CD4-positive, alpha-beta T cell treated with Interleukin-17A for 1 hour (primary cell): ENCODE results near the gene DDX23.
"Not testable (repeated sequence)": the region's sequence is repeated elsewhere in the genome, so short reads cannot be mapped to it uniquely, and the experiment has no call there.

ENCODE experiments used
- DNase-seq: peaks from one replicate; pipeline ENCODE4 v3.0.0-alpha.2; 2020

Gene DDX23

DNA sequence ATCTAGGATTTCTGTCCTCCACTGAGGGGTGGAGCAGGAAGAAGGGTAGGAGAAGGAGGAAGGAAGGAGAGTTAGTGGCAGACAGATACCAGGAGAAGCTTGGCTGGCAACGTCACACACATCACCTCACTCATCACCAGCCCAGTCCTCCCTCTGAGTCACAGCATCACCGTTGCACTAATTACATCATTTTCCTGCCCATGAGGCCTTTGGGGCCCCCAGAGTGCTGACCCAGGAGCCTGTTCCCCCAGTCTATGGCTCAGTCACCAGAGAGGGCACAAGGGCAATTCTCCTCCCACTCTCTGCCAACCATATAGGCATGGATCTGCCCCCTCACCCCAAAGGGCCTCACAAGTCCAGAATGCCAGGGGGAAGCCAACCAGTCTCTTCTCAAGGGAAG is 9.1 kb upstream of the DDX23 start:
- no peak for DNase-seq

DNA sequence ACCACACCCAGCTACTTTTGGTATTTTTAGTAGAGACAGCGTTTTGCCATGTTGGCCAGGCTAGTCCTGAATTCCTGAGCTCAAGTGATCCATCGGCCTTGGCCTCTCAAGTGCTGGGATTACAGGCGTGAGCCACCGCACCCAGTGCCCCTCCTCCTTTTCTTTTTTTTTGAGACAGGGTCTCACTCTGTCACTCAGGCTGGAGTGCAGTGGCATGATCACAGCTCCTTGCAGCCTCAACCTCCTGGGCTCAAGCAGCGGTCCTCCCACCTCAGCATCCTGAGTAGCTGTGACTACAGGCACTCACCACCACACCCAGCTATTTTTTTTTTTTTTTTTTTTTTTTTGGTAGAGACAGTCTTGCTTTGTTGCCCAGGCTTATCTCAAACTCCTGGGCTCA is 8.3 kb upstream of the DDX23 start:
- not testable (repeated sequence) for DNase-seq

DNA sequence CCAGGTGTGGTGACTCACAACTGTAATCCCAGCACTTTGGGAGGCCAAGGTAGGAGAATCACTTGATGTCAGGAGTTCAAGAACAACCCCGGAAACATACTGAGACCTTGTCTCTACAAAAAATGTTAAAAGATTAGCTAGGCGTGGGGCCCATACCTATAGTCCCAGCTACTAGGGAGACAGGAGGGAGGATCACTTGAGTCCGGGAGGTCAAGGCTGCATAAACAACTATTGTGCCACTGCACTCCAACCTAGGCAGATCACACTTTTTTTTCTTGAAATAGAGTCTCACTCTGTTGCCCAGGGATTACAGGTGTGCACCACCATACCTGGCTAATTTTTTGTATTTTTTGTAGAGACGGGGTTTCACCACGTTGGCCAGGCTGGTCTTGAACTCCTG is 7.6 kb upstream of the DDX23 start:
- no peak for DNase-seq

DNA sequence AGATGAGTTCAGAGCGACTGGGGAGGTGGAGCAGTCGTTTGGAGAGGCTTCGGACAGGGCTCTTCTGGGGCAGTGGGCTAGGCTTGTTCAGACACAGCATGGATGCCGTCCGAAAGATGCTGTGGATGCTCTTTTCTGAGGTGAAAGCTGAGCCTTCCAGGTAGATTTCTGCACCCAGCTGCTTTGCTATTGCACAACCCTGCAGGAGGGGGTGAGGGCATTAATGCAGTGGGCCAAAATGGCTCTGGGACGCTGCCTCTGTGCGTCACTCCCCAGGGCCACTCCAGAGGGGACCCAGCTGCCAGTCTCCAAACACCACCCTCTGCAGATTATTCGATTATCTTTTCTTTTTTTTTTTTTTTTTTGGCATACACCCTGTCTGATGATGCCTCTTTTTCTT is 6.1 kb upstream of the DDX23 start:
- DNase-seq = no peak

DNA sequence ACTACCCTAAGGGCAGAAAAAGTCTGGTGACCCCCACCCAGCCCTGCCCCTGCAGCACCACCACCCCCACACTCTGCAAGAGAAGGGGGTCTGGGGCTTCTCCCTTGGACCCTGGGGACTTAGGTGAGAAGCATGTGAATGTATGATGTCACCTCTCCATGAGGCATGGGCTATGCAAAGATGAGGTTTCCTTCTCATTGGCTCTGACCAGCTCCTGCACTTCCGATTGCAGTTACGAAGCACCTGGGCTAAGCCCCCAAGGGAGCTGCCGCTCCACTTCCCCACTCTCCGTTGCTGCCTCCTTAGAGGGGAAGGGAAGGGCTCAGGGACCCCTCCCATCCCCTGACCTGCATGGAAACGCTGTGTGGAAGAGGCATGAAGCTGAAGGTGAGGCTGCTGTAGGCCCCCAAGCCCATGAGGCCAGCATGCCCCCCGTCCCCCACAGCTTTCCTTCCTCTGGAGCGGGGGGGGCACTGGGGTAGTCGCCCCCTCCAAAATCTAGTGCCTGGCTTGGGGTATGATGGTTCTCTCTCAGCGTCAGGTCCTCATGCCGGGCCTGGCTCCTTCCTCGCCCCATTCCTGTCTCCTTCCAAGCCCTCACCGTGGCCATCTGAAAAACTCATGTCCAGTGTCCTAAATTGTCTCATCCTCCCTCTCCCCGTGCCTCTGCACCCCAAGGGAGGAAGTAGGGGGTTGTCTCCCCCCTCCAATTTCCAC is 5.5 kb upstream of the DDX23 start:
- no peak for DNase-seq

DNA sequence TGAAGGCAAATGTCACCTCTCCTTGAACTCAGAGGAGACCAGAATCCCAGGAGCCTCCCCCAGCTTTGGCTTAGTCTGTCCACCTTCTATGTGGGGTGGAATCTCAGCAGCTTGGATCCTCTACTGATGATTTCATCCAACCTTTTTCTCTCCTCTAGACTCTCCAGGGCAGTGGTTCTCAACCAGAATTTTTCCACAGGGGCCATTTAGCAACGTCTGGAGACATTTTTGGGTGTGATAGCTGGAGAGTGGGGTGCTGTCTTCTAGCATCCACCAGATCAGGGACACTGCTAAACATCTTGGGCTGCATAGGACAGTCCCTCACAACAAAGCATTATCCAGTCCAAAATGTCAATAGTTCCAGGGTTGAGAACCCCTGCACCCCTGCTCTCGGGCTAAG is 4.4 kb upstream of the DDX23 start:
- no peak for DNase-seq

DNA sequence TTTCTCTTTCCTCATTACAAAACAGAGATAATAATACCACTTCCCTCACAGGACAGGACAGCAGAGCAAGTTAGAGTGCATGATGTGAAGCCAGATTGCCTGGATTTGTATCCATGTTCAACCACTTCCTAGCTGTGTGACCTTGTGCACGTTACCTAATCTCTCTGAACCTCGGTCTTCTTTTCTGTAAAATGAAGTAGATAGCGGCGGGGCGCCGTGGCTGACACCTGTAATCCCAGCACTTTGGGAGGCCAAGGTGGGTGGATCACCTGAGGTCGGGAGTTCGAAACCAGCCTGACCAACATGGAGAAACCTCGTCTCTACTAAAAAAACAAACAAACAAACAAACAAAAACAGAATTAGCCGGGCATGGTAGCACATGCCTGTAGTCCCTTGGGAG is 3.0 kb upstream of the DDX23 start:
- not testable (repeated sequence) for DNase-seq

DNA sequence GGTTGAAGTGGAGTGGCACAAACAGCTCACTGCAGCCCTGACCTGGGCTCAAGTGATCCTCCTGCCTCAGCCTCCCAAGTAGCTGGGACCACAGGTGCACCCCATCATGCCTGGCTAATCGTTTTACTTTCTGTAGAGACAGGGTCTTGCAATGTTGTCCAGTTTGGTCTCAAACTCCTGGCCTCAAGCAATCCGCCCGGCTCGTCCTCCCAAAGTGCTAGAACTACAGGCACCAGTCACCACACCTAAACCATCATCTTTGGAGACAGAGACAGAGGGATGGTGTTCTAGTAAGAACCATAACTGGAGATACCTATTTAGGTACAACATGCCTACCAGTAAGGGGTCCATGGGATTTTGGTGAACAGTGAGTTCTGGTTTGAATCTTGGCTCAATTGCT is 2.5 kb upstream of the DDX23 start:
- DNase-seq = no peak

DNA sequence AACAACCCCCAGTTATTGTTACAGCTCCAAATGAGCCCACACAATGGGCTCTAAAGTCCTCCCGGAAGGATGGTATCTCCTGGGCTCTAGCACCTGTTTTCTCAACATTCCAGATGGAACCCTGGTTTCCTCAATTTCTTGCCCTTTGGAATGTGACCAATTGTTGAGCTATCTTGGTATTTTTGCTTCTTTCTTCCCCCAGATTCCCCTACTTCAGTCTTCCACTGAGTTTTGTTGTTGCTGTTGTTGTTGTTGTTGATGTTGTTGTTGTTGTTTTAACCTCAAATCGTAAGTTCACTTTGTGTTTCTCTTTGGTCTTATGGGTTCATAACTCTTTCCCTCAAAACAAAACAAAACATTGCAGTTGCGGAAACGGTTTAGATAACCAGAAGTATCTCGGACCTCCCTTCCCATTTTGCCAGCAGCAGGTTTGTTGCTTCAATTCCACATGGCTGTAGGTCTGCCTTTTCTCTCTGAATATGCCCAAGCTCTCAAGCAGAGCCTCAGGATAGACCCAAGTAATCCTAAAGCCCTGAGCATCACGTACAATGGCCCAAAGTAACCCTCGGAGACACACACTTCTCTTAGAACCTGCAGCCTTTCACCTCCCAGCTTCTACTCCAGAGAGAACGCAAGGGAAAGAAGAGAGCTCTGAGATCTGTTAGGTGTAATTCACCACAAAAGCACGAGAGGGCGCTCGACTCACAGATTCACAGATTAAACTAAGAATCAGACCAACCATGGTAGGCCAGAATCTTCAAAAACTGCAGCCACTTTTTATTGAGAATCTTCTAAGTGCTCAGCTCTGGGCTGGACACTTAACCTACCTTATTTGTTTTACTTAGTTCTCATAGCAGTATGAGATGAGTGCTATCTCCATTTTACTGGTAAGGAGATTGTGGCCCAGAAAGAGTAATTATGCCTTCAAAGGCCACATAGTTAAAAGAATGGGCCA is 1.0 kb upstream of the DDX23 start:
- peak; percentile 93 for DNase-seq

DNA sequence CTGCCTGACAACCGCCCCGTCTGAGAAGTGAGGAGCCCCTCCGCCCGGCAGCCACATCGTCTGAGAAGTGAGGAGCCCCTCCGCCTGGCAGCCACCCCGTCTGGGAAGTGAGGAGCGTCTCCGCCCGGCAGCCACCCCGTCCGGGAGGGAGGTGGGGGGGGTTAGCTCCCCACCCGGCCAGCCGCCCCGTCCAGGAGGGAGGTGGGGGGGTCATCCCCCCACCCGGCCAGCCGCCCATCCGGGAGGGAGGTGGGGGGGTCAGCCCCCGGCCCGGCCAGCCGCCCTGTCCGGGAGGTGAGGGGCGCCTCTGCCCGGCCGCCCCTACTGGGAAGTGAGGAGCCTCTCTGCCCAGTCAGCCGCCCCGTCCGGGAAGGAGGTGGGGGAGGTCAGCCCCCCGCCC is 9.9 kb downstream of the DDX23 start:
- not testable (repeated sequence) for DNase-seq

DNA sequence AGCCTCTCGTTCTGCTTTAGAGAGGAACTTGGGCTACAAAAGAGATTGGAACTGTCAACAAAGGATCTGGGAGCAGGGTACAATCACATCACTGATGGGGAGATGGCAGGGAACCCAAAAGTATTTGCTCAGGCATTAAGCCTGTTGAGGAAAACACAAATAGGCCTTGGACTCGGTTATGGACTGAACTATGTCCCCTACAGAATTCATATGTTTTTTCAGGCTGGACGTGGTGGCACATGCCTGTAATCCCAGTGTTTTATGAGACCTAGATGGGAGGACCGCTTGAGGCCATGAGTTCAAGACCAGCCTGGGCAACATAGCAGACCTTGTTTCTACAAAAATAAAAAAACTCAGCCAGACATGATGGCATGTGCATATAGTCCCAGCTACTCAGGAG is 13.9 kb downstream of the DDX23 start:
- no peak for DNase-seq

DNA sequence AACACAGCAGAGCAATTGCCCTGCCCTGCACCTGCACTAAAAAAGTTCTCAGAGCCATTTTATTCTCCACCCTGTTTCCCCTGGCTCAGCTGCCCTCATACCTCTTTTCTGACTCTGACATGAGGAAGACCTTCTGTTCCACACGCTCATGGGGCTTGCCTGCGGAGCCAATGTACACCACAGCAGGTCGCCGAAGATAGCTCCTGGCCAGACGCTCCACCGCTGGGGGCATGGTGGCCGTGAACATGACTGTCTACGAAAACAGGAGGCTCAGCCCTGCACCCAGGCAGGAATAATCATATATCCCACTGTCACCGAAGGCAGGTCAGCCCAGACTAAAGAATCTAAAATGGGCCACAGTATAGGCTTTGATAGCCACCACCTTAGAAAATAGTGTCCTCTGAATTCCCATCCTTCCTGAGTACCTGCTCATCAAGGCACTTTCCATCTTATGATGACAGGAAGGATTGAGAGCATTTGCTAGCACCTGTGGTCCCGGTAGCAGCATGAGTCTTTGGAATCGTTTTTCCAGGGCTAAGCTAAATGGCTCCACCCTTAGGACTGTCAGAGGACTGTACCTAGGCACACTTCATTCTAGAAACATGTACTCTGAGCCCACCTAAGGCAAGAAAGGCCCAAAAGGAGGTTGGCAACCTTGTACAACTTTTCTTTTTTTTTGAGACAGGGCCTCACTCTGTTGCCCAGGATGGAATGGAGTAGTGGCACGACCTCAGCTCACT is 19.5 kb downstream of the DDX23 start:
- DNase-seq = no peak

DNA sequence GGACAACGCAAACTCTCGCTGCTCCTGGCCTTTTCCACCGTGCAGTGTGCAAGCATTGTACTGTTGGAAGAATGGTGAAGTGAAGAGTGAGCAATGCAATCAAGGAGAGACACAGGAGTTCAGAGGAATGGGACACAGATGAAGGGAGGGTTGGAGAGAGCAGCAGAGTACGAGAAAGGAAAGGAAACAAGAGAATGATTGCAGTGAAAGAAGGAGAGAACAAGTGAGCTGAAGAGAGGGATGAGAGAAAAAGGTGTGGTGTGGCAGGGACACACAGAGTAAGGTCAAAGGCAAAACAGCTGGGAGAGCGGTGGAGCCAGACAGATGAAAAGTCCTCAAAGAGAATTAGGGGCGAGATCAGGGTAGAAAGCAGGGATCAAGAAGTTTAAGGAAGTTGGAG is 20.7 kb downstream of the DDX23 start:
- DNase-seq = no peak

DNA sequence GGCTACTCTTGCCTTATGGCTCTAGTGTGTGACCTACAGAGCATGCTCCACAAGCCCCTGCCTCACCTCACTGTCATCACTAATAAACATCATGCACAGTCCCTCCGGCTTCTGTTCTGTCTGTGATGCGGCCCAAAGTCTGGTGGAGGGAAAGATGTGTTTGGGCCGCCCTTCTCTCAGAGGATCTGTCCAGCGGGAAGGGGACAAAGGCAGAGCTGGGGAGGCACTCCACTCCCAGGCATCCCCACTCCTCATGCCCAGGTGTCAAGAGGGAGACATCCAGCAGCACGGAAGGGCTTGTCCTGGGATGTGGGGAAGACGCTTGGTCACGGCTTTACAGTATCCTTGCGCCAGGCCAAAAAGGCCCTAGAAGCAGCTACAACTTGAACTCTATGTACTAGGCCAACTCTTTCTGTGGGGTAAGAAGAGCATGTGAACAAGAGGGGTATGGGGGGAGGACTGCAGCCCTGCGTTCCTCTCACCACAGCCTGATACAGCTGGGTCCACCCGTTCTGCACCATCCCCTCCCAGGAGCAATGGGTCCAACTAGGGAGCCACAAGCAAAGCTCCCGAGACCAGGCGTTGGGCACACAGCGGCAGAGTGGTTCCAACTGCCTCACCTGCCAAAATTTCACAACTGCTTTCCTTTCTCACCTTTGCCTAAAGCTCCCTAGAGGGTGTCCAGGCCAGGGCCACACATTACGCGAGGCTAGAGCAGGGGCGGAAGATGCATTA is 23.0 kb downstream of the DDX23 start:
- no peak for DNase-seq

DNA sequence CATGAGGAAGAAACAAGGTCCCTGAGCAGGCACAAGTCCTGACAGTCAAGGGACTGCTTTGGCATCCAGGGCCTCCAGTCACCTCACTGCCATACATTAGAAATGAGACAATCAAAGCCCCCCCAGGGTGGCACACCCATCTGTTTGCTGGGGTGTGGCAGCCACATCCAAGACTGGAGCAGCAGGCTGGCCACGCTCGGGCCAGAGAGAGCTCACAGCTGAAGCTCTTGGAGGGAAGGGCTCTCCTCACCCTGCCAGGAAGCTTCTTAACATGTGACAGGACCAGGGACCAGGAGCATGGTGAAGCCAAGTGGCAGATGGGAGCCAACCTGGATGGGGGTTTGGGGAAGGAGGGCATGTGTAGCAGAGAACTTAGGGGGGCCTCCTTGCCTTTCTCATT is 23.7 kb downstream of the DDX23 start:
- no peak for DNase-seq

DNA sequence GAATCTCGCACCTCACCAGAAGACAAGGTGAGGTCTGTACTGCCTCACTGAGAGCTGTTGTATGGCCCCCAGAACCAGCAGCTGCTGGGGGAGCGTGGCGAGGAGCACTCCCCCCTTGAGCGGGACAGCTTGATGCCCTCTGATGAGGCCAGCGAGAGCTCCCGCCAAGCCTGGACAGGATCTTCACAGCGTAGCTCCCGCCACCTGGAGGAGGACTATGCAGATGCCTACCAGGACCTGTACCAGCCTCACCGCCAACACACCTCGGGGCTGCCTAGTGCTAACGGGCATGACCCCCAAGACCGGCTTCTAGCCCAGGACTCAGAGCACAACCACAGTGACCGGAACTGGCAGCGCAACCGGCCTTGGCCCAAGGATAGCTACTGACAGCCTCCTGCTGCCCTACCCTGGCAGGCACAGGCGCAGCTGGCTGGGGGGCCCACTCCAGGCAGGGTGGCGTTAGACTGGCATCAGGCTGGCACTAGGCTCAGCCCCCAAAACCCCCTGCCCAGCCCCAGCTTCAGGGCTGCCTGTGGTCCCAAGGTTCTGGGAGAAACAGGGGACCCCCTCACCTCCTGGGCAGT is 24.4 kb downstream of the DDX23 start:
- DNase-seq = no peak

DNA sequence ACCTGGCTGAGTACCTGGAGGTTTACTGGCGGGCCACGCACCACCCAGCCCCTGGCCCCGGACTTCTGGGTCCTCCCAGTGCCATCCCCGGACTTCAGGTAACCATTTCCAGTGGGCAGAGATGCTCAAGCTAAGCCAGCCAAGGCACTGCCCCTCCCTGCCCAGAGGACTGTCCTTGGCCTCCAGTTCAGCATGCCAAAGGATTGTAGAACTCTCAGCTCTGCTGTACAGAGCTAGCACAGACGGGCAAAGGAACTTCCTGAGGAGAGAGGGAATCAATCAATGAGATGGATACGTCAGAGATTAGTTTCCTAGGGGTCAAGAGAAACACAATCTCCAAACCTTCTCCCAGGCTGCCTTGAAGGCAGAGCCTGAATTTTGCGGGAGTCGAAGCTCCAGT is 24.9 kb downstream of the DDX23 start:
- no peak for DNase-seq

DNA sequence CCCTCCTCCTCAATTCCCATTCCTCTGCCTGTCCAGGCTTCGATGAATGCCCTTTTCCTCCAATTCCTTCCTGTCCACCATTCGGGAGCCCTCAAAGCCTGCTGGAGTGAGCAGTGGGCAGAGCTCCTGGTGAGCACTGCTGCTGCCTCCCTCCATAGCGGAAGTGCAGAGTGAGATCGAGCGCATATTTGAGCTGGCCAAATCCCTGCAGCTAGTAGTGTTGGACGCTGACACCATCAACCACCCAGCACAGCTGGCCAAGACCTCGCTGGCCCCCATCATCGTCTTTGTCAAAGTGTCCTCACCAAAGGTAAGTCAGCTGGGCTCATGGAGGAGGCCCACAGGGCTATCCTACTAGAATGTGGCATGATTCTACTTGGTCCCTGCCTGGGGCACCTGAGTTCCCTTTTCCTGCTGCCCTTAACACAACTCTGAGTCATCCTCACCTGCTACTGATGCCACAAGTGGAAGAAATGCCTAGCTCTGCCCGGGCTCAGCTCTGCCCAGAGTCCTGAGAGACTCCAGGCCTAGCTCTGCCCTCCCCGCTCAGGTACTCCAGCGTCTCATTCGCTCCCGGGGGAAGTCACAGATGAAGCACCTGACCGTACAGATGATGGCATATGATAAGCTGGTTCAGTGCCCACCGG is 25.6 kb downstream of the DDX23 start:
- DNase-seq = no peak

DNA sequence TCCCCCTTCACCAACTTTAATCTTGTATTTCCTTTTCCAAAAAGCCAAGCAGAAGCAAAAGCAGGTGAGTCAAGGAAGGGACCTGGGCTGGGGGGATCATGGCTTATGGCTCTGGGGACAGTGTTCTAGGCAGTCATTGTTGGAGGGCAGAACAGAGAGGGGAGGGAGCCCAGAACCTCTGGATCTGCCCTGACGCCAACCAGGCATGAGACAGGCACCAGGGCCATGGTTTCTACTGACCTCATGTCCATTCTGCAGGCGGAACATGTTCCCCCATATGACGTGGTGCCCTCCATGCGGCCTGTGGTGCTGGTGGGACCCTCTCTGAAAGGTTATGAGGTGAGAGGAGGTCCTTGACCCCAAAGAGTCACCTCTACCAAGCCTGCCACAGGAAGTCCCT is 27.1 kb downstream of the DDX23 start:
- no peak for DNase-seq

DNA sequence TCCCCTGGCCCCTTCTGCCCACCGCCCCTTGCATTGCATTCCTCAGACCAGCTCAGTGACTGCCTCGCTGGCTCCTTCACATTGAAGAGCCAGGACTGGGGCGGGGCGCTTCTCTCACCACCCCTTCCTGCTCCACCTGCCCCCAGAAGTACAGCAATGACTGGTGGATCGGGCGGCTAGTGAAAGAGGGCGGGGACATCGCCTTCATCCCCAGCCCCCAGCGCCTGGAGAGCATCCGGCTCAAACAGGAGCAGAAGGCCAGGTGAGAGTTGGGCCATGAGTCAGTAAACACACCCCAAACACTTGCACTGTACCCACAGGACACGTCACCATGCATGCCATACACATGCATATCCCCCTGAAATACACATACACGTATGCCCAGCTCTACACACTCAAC is 27.9 kb downstream of the DDX23 start:
- peak; percentile 37 for DNase-seq

DNA sequence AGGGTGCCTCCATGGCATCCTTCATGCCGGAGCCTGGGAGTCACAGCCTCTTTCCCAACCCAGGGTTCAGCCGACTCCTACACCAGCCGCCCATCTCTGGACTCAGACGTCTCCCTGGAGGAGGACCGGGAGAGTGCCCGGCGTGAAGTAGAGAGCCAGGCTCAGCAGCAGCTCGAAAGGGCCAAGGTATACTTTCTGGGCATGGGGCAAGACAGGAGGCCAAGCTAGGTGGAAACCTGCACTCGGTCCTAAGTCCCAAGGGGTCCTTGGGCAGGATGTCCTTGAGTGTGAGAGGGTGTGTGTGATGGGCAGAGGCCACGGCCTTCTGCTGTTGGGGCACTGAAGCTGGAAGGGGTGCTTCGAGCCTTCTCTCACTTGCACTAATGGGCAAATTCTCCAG is 28.7 kb downstream of the DDX23 start:
- no peak for DNase-seq

DNA sequence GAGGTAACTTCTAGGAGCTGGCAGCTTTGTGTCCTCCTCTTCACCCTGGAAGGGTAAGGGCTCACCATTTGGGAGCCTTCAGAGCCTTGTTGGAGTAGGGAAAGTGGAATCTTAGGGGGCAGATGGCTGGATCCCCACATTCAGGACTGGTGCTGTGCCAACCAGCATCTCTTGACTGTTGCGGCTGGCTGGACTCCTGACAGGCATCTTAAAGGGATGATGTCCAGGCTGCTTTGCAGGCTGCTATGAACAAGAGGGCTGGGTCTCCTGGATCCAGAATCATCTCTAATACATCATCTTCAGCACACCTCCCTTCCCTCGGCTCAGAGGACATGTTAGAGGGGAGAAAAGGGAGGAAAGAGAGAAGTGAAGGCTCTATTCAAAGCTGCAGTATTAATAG is 29.3 kb downstream of the DDX23 start:
- DNase-seq = no peak
